NK-92 (cell line): ENCODE measurements around the gene PCBP3.

Source experiments
- DNase-seq: peaks from one replicate; lab custom pipeline; 2025; ENCODE audit not compliant: unreplicated experiment; lab: John Stamatoyannopoulos, UW

The PCBP3 gene

DNA sequence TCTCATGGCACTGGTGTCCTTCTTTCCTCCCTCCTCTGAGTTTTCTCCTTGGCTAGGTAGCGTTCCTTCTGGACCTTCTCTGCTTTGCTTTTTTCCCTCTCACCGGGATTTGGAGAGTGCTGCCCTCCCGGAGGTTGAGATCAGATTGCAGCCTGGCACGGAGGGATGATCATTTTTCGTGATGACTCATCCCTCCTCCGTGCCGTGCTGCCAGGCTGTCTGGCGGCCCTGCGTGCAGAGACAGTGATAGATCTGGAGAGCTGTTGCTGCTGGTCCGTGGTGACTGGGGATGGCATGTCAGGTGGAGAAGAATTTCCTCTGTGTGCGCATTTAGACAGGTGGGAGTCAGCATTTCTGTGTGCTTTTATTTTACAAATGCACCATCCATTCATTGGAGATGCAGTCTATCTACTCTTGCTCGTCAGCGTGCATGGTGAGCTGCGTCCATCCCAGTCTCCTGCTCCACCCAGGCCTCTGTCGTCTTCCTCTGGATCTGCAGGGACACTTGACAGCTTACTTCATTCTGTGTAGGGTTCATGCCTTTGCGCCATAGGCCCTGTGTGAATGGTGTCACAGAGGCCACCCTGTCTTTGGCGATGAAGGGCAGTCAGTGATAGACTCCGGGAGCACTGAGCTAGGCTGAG lies 104.4 kb downstream of the PCBP3 start:
- DNase-seq = no peak

DNA sequence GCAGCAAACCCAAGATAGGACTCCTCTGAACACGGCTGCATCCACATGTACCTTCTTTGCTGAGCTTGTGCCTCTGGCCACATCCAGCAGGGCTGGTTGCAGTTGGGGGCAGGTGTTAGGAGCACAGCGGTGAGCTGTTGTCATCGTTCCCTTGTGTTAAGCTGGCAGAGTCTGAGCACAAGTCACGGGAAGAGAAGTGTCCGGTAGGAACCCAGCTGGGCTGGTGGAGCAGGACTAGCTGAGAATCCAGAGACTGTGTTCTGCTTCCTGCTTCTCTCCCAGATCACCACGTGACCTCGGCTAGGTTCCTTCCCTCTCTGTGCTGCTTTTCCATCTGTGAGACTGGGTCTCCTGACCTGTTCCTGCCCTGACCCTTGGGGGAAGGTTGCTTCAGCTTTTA lies 105.1 kb downstream of the PCBP3 start:
- DNase-seq = no peak

DNA sequence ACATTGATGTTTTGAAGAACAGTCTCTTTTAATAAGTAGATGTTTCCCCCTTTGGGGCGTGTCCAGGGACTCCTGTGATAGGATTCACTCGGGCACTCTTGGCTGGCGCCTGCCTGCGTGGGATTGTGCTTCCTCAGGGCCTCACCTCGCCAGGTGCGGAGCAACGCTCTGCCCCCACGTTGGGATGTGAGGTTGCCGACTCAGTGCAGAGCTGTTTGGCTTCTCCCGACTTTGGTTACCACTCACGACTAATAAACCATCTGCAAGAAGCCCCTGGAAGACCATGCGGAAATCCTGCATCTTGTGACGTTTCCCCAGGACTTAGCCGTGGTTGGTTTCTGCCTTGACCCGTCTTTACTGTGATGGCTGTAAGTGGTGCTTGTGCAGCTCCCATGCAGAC lies 106.4 kb downstream of the PCBP3 start:
- no peak for DNase-seq

- DNase-seq = no peak
Observed at GRCh38 chr21:45750936-45751335, 107.4 kb downstream of the PCBP3 start.

DNA sequence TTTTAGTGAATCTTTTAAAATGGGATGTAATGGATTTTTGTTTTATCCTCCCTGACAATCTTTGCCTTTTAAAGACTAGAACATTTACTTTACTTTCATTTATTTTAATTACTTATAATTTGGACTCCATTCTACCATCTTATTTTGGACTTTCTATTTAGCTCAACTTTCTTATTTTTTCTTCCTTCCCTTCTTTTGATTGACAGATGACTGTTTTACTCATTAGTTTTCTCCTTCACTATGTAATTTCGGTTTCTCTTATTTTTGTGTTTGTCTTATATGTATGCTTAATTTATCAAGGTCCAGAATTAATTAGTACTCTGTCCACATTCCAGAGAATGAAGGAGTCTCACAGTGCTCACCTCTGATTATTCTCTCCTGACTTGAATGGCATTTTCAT lies 109.9 kb downstream of the PCBP3 start:
- DNase-seq = no peak

GRCh38 chr21:45756029-45756428 lies 112.5 kb downstream of the PCBP3 start:
- DNase-seq = no peak

DNA sequence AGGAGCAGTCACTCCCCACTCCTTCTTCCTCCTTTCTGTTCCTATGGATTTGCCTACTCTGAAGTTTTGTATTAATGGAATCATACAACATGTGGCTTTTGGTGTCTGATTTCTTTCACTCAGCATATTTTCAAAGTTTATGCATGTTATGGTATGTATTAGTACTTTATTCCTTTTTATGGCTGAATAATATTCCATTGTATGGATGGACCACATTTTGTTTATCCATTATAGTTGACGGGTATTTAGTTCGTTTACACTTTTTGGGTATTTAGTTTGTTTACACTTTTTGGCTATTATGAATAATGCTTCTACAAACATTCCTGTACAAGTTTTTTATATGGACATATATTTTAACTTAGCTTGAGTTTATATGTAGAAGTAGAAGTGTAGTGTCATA lies 113.1 kb downstream of the PCBP3 start:
- DNase-seq = no peak

GRCh38 chr21:45761704-45762103 lies 118.2 kb downstream of the PCBP3 start:
- no peak for DNase-seq

GRCh38 chr21:45763074-45763473 lies 119.5 kb downstream of the PCBP3 start:
- no peak for DNase-seq

GRCh38 chr21:45763506-45763905 lies 120.0 kb downstream of the PCBP3 start:
- no peak for DNase-seq

GRCh38 chr21:45764792-45765191 lies 121.3 kb downstream of the PCBP3 start:
- DNase-seq = no peak

DNA sequence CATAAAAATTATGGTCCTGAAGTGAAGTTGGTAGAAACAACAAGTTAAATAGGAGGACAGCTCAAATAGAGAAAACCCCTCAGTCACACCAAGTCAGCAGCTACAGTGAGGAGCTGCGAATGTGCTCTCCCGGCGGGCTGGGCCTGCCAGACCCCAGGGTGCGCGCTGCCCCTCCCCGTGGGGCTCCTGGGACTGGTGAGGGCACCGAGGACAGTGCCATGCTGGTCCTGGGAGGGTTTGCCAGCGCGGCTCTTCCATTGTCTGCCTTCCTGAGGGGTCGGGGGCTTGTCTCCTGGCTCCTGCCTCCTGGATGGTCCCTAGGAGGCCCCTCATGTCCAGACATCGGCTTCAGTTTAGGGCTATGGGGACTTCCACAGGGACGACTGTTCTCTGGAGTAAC lies 121.8 kb downstream of the PCBP3 start:
- DNase-seq = no peak

- no peak for DNase-seq
Observed at GRCh38 chr21:45766055-45766454, 122.5 kb downstream of the PCBP3 start.

DNA sequence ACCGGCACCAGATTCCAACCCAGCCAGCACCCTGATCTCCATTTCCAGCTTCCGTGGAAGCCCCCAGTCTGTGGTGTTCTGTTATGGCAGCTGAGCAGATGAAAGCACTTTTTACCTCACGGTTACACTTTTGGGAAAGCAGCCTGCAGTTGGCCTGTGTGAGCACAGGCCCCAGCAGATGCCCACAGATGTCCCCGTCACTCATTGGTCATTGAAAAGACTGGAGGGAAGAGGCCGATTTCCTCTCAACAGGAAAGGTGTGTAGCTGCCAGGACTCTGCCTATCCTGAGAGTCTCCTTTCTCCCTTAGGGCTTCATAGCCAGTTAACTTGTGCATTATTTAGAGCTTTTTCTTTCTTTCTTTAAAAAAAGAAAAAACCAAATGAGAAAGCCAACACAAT lies 123.0 kb downstream of the PCBP3 start:
- no peak for DNase-seq

DNA sequence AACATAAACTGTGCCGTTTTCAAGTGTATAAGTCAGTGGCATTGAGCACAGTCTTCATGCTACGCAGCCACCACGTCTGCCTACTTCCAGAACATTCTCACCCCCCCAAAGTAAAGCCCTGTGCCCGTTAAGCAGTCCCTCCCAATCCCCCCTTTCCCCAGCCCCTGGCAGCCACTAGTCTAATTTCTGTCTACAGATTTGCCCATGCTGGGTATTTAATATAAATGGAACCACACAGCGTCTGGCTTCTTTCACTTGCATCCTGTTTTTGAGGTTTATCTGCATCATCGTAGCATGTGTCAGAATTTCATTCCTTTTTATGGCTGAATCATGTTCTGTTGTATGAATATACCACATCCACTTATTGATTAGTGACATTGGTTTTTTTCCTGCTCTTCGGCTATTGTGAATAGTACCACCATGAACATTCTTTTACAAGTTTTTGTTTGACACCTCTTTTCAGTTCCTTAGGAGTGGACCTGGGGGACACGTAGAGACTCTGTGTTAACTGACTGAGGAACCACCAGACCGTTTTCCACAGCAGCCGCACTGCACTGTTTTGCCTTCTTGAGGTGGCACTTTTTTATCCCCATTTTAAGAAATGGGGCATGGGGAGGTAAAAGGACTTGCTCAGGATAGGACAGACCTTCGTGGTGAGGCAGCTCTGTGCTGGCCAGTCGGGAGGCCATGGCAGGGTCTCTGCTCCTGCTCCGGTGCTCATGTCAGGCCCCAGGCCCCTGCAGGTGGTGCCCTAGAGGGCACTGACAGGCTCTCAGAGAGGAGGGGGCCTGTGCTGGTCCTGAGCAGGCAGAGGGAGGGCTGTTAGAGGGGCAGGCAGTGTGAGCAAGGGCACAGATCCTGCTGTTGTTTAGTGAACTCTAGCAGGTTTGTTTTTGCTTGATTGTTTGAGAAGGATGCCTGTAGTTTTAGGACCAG lies 123.8 kb downstream of the PCBP3 start:
- DNase-seq = no peak

DNA sequence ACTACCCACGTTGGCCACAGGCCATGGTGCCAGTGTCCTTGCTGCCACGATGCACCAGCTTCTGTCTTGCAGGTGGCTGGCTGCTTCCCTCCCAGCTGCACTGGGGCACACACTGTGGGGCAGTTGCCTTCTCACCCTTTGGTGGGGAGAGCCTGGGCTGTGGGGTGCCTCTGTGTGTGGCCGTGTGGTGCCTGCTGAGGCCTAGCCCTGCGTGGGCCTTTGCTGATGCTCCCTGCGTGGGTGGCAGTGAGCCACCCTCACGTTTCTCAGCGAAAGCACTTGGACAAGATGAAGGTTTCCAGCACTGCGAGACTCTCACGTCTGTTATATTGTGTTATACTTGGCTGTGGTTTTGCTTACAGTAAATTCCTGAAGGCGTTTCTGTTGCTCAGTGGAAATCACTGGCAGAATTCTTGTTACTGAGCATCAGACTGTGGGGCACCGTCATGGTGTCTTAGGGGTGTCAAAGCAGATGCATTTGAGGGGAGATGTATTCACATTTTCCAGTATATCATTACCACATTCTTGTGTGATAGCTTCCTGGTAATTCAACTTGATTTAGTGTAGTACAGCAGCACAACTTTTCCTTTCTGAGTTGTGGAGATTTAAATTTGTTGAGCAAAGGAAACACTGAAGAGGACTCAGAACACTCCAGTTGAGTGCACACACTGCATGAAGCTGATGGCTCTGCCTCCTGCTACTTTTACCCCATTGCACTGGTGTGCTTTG lies 124.7 kb downstream of the PCBP3 start:
- DNase-seq = no peak

DNA sequence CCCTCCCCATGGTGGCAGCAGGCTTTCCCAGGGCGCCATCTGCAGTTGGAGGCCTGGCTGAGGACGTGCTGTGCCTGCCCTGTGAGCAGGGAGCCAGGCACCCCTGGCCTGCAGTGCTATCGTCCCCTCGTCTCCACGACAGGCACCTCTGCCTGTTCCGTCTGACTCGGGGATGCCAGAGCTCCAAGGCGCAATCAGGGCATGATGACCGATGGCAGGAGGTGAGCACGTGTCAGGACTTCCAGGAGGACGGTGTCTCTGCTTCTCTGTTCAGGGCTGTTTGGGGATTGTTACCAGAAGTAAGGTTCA lies 125.2 kb downstream of the PCBP3 start:
- no peak for DNase-seq

DNA sequence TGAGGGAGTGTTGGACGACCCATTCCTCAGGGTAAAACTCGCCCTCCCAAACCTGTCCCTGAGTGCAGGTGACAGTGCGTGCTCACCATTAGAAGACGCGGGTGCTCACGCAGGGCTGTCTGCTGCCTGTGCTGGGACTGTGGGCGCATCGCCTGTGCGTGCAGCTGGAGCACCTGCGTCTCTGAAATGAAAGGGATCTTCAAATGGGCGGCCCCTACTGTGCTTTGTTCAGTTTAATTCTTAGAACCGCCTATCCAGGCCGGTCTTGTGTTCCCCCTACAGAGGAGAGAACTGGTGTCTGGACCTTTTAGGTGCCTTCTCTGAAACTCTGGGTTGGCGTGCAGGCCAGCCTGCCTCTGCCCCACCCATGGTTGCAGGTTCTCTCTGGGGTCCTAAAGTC lies 125.8 kb downstream of the PCBP3 start:
- DNase-seq = no peak

DNA sequence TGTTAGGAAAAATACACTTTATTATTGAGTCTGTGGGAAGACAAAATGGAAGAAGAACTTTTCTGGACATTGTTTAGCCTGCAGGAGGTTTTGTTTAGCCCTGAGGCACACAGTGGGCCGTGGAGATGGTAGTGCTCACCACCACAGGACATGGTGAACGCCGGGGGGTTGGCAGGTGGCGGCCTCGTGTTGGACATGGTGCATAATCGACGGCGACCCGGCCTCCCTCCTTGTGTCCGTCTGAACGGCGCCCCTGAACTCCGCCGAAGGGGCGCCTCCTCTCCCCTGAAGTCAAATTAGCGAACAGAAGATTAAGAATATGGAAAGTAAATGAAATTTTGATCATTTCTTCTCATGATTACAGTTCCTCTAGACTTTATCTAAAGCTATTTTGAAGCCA lies 126.4 kb downstream of the PCBP3 start:
- DNase-seq = no peak

GRCh38 chr21:45772180-45772579 lies 128.7 kb downstream of the PCBP3 start:
- DNase-seq = no peak

- DNase-seq = no peak
Observed at GRCh38 chr21:45774291-45774690, 130.8 kb downstream of the PCBP3 start.

GRCh38 chr21:45776971-45777370 lies 133.4 kb downstream of the PCBP3 start:
- no peak for DNase-seq
